Retinal pigment epithelial cell (primary cell): ENCODE results near the gene GUCY2C.
"Not testable (repeated sequence)": the region's sequence is repeated elsewhere in the genome, so short reads cannot be mapped to it uniquely, and the experiment has no call there.

ENCODE experiments used
- DNase-seq: peaks from one replicate; pipeline ENCODE4 v3.0.0-alpha.2; 2010; ENCODE audit warnings: low read depth
- H3K4me3 ChIP-seq: 2 replicates; pipeline ENCODE4 v1.5.1; 2011; ENCODE audit warnings: mild to moderate bottlenecking, low read length, control low read depth, moderate library complexity
- TF ChIP-seq, protein P1 (sequence below): conservative IDR thresholded peaks from 2 replicates; pipeline ENCODE4 v1.5.1; 2011; ENCODE audit warnings: low read depth, low read length, control low read depth, inconsistent platforms

The GUCY2C gene

DNA sequence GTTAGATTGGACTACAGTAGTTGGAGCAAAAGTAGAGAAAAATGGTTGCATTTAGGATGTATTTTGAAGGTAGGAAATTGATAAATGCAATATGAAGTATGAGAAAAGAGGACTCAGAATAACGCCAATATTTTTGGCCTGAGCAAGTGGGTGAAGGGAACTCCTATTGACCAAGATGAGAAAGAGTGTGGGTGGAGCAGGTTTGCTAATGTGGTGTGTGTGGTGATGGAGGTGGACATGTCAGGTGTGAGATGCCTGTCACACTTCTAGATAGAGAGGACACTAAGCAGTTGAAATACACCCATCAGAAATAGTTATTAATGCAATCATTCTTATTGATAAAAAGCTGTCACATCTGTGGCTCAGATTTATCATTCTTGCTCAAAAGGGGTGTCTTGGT, 7.3 kb downstream of the GUCY2C start:
- H3K4me3 ChIP-seq = no peak overlapping the region
- no peak for DNase-seq
- TF ChIP-seq, protein P1, sequence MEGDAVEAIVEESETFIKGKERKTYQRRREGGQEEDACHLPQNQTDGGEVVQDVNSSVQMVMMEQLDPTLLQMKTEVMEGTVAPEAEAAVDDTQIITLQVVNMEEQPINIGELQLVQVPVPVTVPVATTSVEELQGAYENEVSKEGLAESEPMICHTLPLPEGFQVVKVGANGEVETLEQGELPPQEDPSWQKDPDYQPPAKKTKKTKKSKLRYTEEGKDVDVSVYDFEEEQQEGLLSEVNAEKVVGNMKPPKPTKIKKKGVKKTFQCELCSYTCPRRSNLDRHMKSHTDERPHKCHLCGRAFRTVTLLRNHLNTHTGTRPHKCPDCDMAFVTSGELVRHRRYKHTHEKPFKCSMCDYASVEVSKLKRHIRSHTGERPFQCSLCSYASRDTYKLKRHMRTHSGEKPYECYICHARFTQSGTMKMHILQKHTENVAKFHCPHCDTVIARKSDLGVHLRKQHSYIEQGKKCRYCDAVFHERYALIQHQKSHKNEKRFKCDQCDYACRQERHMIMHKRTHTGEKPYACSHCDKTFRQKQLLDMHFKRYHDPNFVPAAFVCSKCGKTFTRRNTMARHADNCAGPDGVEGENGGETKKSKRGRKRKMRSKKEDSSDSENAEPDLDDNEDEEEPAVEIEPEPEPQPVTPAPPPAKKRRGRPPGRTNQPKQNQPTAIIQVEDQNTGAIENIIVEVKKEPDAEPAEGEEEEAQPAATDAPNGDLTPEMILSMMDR = no peak

DNA sequence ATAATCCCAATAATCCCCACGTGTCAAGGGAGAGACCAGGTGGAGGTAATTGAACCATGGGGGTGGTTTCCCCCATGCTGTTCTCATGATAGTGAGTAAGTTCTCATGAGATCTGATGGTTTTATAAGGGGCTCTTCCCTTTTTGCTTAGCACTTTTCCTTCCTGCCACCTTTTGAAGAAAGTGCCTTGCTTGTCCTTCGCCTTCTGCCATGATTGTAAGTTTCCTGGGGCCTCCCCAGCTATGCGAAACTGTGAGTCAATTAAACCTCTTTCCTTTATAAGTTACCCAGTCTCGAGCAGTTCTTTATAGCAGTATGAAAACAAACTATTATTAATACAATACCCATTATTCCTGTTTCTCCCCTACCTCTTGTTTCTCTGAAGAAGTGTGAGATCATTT, 14.2 kb downstream of the GUCY2C start:
- not testable (repeated sequence) for DNase-seq, H3K4me3 ChIP-seq

DNA sequence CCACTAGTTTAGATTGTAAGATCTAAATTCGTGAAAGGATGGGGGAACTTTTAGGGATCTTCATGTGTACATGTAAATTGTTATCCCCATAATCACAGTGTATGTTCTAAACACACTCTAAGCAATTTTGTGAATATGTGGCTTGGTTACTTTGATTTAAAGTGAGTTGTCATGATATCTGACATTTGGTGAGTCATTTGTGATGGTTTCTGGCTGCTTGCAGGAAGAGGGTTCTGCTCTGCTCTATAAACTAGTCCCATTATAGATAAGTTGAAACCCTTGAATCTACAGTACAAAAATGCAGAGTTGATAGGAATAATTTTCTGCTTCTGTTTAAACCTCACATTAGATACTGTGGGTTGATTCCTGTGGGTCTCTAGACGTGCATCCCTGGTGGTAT, 14.8 kb downstream of the GUCY2C start:
- TF ChIP-seq, protein P1 = no peak
- H3K4me3 ChIP-seq = no peak overlapping the region
- no peak for DNase-seq

DNA sequence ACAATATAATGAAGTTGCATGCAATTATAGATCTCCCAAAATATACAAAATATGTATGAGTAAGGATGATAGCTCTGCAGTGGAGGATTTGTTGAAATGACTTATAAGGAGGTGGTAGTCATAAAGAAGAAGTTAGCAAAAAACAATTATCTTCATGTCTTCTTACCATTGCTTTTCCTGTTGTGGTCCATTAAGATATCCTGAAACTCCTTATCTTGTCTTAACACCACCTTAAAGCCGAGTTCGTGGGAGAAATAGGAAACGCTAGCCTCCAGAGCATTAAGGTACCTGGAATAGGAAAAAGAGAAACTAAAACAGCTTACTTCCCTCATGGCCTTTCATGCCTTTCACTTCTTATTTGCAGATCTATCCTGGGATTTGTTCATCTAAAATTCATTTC, 15.2 kb downstream of the GUCY2C start:
- H3K4me3 ChIP-seq = no peak overlapping the region
- DNase-seq = no peak
- TF ChIP-seq, protein P1 = no peak

DNA sequence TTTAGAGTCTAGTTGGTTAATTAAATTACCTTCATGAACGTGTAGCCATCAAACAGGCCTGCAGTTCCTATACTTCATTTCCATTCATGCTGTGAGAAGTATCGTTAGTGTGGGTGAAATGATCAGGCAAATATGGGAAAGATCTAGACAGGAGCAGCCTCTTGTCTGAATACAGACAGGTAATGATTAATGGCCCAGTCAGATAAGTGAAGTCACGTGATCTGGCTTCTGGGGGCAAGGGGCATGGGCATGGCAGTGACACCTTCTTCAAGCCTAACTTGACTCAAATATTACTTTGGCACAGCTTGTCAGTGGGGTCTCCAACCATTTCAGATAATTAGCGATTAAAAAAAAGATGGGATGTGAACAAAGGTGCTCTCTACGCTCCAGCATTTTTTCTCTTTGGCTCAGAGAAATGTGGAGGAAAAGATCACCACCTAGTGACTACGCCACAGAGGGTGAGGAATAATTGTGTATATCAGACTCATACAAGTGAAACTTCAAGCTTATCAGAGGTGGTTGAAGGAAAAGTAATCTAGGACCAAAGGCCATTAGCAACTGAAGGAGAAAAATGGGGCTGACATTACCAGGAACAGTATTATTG, 17.8 kb downstream of the GUCY2C start:
- no peak overlapping the region for H3K4me3 ChIP-seq
- DNase-seq = no peak
- TF ChIP-seq, protein P1 = no peak

DNA sequence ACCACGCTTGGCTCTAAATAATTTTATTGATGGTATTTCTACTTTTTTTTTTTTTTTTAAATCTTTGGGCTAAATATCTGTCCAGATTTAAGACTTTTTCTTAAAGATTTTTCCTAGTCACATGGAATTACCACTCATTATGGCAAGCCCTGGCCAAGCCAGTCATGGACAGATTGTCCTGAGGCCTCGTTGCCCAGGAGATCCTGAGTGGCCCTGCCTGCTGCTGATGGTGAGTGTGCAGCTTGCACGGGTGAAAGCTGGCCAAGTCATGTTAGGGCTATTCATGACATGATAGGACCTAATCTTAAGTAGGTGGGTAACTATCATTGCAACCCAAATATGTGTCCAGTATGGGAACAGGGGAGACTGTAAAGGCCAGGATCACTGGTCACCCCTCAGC, 27.8 kb downstream of the GUCY2C start:
- TF ChIP-seq, protein P1 = no peak
- H3K4me3 ChIP-seq = no peak overlapping the region
- DNase-seq = no peak

DNA sequence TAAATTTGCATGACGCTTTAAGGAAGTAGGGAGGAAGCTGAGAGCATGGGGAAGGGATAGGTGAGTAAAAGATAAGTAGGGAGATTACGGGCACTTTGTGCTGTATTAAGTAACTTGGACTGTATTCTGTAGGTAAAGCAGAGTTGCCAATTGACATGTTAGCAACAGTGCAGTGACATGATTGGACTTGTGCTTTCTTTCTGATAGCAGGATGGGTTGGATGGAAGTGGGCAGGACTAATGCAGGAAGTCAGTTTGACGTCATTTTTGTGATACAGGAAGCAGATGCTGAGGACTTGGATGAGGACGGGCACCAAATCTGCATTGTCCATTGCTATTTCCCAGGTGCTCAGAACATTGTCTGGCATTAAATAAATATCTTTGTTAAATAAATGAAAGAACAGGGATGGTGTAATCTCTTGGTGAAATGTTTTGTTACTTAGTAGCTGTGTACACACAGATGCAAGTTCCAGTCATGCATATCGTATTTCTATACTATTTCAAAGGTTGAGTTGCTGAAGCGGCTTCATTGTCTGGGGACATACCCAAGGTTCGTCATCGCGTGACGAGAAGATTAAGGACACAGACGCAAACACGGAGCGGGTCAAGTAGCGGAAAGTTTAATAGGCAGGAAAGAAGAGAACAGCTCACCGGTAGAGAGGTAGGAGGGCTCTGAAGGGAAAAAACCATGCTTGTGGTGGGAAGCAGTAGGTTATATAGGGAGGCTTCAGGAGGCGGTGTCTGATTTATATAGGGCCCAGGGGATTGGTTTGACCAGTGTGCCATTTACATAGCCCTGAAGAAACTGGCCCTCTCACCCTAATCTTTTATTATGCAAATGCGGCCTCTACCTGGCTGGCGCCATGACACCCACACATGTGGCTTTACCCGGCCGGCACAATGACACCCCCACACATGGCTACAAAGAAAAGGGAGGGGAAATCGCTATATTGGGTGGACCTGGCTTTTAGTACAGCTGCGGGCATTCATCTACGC, 30.7 kb downstream of the GUCY2C start:
- no peak overlapping the region for H3K4me3 ChIP-seq
- no peak for DNase-seq
- TF ChIP-seq, protein P1 = no peak
